PC-3 (cell line): ENCODE measurements around the gene MDP1. TPM values are rescaled to one million over a fixed set of nuclear protein-coding genes. Genes with fewer than 3 reads are reported as not detected.

ENCODE experiments used
- ATAC-seq: fragments of 200-7000 bp; cut with Tn5 transposase; 2 replicates; pipeline ENCODE4 v1.9.1; 2020; ENCODE audit warnings: mild to moderate bottlenecking, moderate library complexity
- BruUV-seq: library from RNA; stranded (reverse); fragments of 400-500 nt; replicated peaks from 2 replicates; lab custom pipeline; 2021; lab: Mats Ljungman, UMichigan
- CTCF ChIA-PET: fragments of 300-600 bp; sonication (Branson Sonifier 250); formaldehyde crosslinking; loops from one replicate; lab custom pipeline; 2022; ENCODE audit warnings: antibody characterized with exemption; lab: Charles Lee
- POLR2A ChIA-PET: fragments of 300-600 bp; sonication (Branson Sonifier 250); formaldehyde crosslinking; loops from one replicate; lab custom pipeline; 2022; ENCODE audit warnings: antibody characterized with exemption; ENCODE audit not compliant: unreplicated experiment; lab: Charles Lee
- DNase-seq: peaks from one replicate; pipeline ENCODE4 v3.0.0-alpha.2; 2015
- H2AFZ ChIP-seq: fragments of 300-600 bp; sonication (generic); 2 replicates; pipeline ENCODE4 v1.6.0; 2016; ENCODE audit warnings: antibody characterized with exemption, low read length
- H3F3A ChIP-seq: fragments of 300-600 bp; sonication (generic); one replicate; pipeline ENCODE4 v1.6.0; 2017; ENCODE audit warnings: antibody characterized with exemption, low read length, control low read depth, mild to moderate bottlenecking; ENCODE audit not compliant: unreplicated experiment
- H3K27ac ChIP-seq: fragments of 300-600 bp; sonication (generic); 2 replicates; pipeline ENCODE4 v1.5.1; 2016; ENCODE audit warnings: mild to moderate bottlenecking, low read length
- H3K27me3 ChIP-seq: fragments of 300-600 bp; sonication (generic); 2 replicates; pipeline ENCODE4 v1.6.1; 2016; ENCODE audit warnings: low read length, mixed read lengths
- H3K36me3 ChIP-seq: fragments of 300-600 bp; sonication (generic); 2 replicates; pipeline ENCODE4 v1.6.1; 2016; ENCODE audit warnings: low read depth, mixed run types, low read length, mixed read lengths
- H3K4me1 ChIP-seq: fragments of 300-600 bp; sonication (generic); 2 replicates; pipeline ENCODE4 v1.5.1; 2016; ENCODE audit warnings: low read length; ENCODE audit not compliant: insufficient read depth
- H3K4me2 ChIP-seq: fragments of 300-600 bp; sonication (generic); 2 replicates; pipeline ENCODE4 v1.6.0; 2016; ENCODE audit warnings: low read length
- H3K4me3 ChIP-seq: fragments of 300-600 bp; sonication (generic); 2 replicates; pipeline ENCODE4 v1.5.1; 2016; ENCODE audit warnings: mild to moderate bottlenecking, low read length, mixed read lengths
- H3K79me2 ChIP-seq: fragments of 300-600 bp; sonication (generic); 2 replicates; pipeline ENCODE4 v1.6.1; 2017; ENCODE audit warnings: low read length, mixed read lengths
- H3K9ac ChIP-seq: fragments of 300-600 bp; sonication (generic); 2 replicates; pipeline ENCODE4 v1.6.0; 2016; ENCODE audit warnings: mild to moderate bottlenecking, low read length
- H3K9me2 ChIP-seq: fragments of 300-600 bp; sonication (generic); replicated peaks from 2 replicates; pipeline ENCODE4 v1.6.1; 2016; ENCODE audit warnings: mixed run types, low read length, mixed read lengths
- H3K9me3 ChIP-seq: fragments of 300-600 bp; sonication (generic); 2 replicates; pipeline ENCODE4 v1.6.1; 2016; ENCODE audit warnings: low read length, mixed read lengths
- H4K20me1 ChIP-seq: fragments of 300-600 bp; sonication (generic); 2 replicates; pipeline ENCODE4 v1.6.1; 2016; ENCODE audit warnings: low read length, mixed read lengths
- EZH2 ChIP-seq: fragments of 300-600 bp; sonication (generic); IDR thresholded peaks from one replicate; pipeline ENCODE4 v1.6.1; 2017; ENCODE audit warnings: antibody characterized with exemption, mild to moderate bottlenecking, low read length; ENCODE audit not compliant: unreplicated experiment
- EZH2phosphoT487 ChIP-seq: fragments of 300-600 bp; sonication (generic); IDR thresholded peaks from 2 replicates; pipeline ENCODE4 v1.6.1; 2018; ENCODE audit warnings: mild to moderate bottlenecking, antibody characterized with exemption, low read length, borderline replicate concordance
- intact Hi-C: fragments of 100-400 bp; cut with micrococcal nuclease; formaldehyde crosslinking; loops from 2 replicates; pipeline ENCODE4 v1.9.0; 2023
- total RNA-seq: library from RNA; depleted of rRNA; stranded (reverse); fragments of >200 nt; gene quantifications from 2 replicates; pipeline ENCODE4 v1.2.3, GENCODE V29; 2014
- TF ChIP-seq, protein P1 (sequence below): fragments of 300-600 bp; sonication (generic); conservative IDR thresholded peaks from 2 replicates; pipeline ENCODE4 v1.5.1; 2017; ENCODE audit warnings: antibody characterized with exemption, low read depth, mild to moderate bottlenecking, low read length

Gene MDP1
- total RNA-seq, 1 experiment from 2014 or later: 23.5 TPM

DNA sequence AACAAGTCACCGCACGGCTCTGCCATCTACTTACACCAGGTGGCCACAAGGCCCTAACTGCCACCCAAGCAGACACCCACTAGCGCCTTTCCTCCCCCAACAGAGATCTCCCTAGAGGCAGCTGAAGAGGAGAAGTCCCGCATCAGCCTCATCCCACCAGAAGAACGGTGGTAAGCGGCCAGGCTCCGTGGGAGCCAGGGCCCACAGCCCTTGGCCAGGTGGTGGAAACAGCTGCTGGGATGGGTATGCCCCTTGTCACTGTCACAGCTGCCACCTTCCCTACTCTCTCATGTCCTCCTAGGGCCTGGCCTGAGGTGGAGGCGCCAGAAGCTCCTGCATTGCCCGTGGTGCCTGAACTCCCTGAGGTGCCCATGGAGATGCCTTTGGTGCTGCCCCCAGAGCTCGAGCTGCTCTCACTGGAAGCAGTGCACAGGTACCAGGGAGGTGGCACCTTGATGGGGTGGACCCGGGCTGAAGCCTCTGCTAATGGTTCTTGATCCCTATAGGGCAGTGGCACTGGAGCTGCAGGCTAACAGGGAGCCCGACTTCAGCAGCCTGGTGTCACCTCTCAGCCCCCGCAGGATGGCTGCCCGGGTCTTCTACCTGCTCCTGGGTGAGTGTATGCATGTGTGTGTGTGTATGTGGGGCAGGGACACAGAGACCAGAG is 36.4 kb downstream of the MDP1 start:
- Histone ChIP-seq H3K4me3 (no peak overlapping the region), H4K20me1 (no peaks in the 10 kb centered on the region), H3K27me3 (no peaks in the 10 kb centered on the region), H3K4me1 (no peaks in the 10 kb centered on the region), H3K9me3 (no peaks in the 10 kb centered on the region), H3K4me2 (no peak overlapping the region), H2AFZ (no peak overlapping the region), H3K79me2 (no peaks in the 10 kb centered on the region), H3K36me3 (peaks cover 27% of the 10 kb centered on the region; the same call in 1 of the 2 replicates), H3K9ac (no peak overlapping the region), H3K9me2 (no peaks in the 10 kb centered on the region), H3K27ac (no peak overlapping the region), H3F3A (no peaks in the 10 kb centered on the region)
- TF ChIP-seq EZH2phosphoT487: no peak
- no peak for TF ChIP-seq EZH2
- TF ChIP-seq, protein P1, sequence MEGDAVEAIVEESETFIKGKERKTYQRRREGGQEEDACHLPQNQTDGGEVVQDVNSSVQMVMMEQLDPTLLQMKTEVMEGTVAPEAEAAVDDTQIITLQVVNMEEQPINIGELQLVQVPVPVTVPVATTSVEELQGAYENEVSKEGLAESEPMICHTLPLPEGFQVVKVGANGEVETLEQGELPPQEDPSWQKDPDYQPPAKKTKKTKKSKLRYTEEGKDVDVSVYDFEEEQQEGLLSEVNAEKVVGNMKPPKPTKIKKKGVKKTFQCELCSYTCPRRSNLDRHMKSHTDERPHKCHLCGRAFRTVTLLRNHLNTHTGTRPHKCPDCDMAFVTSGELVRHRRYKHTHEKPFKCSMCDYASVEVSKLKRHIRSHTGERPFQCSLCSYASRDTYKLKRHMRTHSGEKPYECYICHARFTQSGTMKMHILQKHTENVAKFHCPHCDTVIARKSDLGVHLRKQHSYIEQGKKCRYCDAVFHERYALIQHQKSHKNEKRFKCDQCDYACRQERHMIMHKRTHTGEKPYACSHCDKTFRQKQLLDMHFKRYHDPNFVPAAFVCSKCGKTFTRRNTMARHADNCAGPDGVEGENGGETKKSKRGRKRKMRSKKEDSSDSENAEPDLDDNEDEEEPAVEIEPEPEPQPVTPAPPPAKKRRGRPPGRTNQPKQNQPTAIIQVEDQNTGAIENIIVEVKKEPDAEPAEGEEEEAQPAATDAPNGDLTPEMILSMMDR: no peak
- BruUV-seq: no TSS peak
- ATAC-seq (no peak), DNase-seq (no peak)
- ChIA-PET CTCF (no interaction called here), POLR2A (no interaction called here)
- intact Hi-C loops: no loop called here

DNA sequence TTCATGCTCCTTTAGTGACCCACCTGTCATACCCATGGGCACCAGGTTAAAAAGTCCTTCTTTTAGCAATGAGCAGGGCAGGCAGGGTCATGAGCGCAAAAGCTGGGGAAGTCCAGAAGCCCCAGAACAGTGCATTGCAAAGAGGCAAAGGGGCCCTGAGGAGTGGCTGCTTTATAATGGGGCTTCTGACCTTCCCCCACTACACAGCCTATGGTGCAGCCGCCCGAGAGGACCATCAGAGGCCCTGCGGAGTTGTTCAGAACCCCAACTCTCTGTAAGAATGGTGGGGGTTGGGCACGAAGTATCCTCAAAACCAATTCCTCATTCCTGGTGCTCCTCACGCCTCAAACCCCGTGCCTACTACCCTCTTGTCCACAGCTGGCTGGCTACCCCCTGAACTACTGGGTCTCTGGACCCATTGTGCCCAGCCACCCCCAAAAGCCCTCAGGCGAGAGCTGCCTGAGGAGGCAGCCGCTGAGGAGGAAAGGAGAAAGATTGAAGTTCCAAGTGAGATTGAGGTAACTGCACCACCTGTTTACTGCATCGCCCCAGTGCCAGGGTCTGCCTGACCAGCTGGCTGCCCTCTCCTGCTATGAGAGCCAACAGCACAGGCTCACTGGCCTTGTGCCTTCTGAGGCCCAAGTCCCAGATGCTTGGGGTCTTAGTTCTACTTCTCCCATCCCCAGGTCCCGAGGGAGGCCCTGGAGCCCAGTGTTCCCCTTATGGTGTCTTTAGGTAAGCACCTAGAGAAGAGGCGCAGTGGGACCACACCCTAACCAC is 37.3 kb downstream of the MDP1 start:
- no peak for TF ChIP-seq EZH2phosphoT487
- TF ChIP-seq, protein P1: no peak
- TF ChIP-seq EZH2: no peak
- Histone ChIP-seq H3K27me3 (no peaks in the 10 kb centered on the region), H3F3A (no peaks in the 10 kb centered on the region), H3K9me3 (no peaks in the 10 kb centered on the region), H3K4me2 (no peak overlapping the region), H3K36me3 (peaks cover 27% of the 10 kb centered on the region; the same call in 1 of the 2 replicates), H3K27ac (no peak overlapping the region), H3K9ac (no peak overlapping the region), H3K79me2 (no peaks in the 10 kb centered on the region), H2AFZ (no peak overlapping the region), H4K20me1 (no peaks in the 10 kb centered on the region), H3K4me1 (no peaks in the 10 kb centered on the region), H3K4me3 (no peak overlapping the region), H3K9me2 (no peaks in the 10 kb centered on the region)
- ChIA-PET POLR2A (no interaction called here), CTCF (no interaction called here)
- BruUV-seq: no TSS peak
- DNase-seq (no peak), ATAC-seq (no peak)
- intact Hi-C loops: no loop called here

DNA sequence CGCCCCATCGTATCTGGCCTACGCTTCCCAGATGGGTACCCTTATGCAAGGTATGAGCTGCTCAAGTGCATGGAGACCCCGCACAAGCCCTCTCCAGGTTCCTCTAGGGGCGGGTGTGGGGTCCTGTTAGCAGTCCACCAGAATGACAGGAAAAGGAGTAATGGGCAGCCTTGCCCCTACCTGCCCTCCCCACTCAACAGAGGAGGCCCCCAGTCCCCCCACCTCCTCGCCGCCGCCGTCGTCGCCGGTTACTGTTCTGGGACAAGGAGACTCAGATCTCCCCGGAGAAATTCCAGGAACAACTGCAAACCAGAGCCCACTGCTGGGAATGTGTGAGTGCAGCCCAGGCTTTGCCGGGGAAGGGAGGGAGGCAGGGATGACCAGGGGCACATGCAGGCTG is 38.0 kb downstream of the MDP1 start:
- DNase-seq: no peak
- BruUV-seq: no TSS peak
- CTCF ChIA-PET: no interaction called here
- H3K27ac ChIP-seq: no peak overlapping the region
- no peak overlapping the region for H2AFZ ChIP-seq
- no peak overlapping the region for H3K4me2 ChIP-seq
- H3F3A ChIP-seq: no peaks in the 10 kb centered on the region
- H3K4me3 ChIP-seq: no peak overlapping the region
- POLR2A ChIA-PET: no interaction called here
- no peaks in the 10 kb centered on the region for H3K9me3 ChIP-seq
- H4K20me1 ChIP-seq: no peaks in the 10 kb centered on the region
- no peaks in the 10 kb centered on the region for H3K4me1 ChIP-seq
- intact Hi-C loops: no loop called here
- H3K9me2 ChIP-seq: no peaks in the 10 kb centered on the region
- H3K36me3 ChIP-seq: peaks cover 26% of the 10 kb centered on the region; the same call in 1 of the 2 replicates
- H3K27me3 ChIP-seq: no peaks in the 10 kb centered on the region
- no peak for ATAC-seq
- H3K79me2 ChIP-seq: no peaks in the 10 kb centered on the region
- TF ChIP-seq EZH2phosphoT487 (no peak), EZH2 (no peak)
- TF ChIP-seq, protein P1: no peak
- no peak overlapping the region for H3K9ac ChIP-seq
